BLaER1 treated with 17β-estradiol and CSF1 and Interleukin-3, amounts not matched to agents 10 nM and 100 nM (cell line): ENCODE results near the gene CTNND1.

Experiments used
- H3K27ac ChIP-seq, 11 experiments: shearing (Covaris generic); formaldehyde crosslinking; 2 replicates each; pipeline ENCODE4 v1.8.1; 2022
- H3K27me3 ChIP-seq, 11 experiments: shearing (Covaris generic); formaldehyde crosslinking; 2 replicates each; pipeline ENCODE4 v1.8.1; 2022
- H3K36me3 ChIP-seq, 11 experiments: shearing (Covaris generic); formaldehyde crosslinking; 2 replicates each; pipeline ENCODE4 v1.8.1; 2022
- H3K4me1 ChIP-seq, 10 experiments: shearing (Covaris generic); formaldehyde crosslinking; 2 replicates each; pipeline ENCODE4 v1.8.1; 2022
- H3K4me2 ChIP-seq, 11 experiments: shearing (Covaris generic); formaldehyde crosslinking; 2 replicates each; pipeline ENCODE4 v1.8.1; 2022
- H3K4me3 ChIP-seq, 10 experiments: shearing (Covaris generic); formaldehyde crosslinking; 2 replicates each; pipeline ENCODE4 v1.8.1; 2022
- H3K9ac ChIP-seq, 11 experiments: shearing (Covaris generic); formaldehyde crosslinking; 2 replicates each; pipeline ENCODE4 v1.8.1; 2022
- H3K9me3 ChIP-seq, 11 experiments: shearing (Covaris generic); formaldehyde crosslinking; replicated peaks in 1 of 11; 2 replicates each; pipeline ENCODE4 v1.8.1; 2022
- H4K20me1 ChIP-seq, 11 experiments: shearing (Covaris generic); formaldehyde crosslinking; 2 replicates each; pipeline ENCODE4 v1.8.1; 2022
- Cebpa-rat ChIP-seq, 11 experiments: shearing (Covaris generic); IDR thresholded peaks; 2 replicates each; pipeline ENCODE4 v1.8.1; 2022

CTNND1 gene

GRCh38 chr11:57751176-57751575 is 10.4 kb upstream of the CTNND1 start:
- H3K27me3 ChIP-seq = no peaks in the 10 kb centered on the region
- peaks cover 34 to 70% (median 51%) of the 10 kb centered on the region in 11 experiments for H3K36me3 ChIP-seq
- TF ChIP-seq Cebpa-rat (IDR thresholded peaks at IDR 0.05) = no peak
- no peak overlapping the region for H3K27ac ChIP-seq
- H3K4me3 ChIP-seq = no peak overlapping the region
- peaks cover 0 to 10% (median 0%) of the 10 kb centered on the region in 11 experiments; a peak in 6 of 22 replicates for H4K20me1 ChIP-seq
- peaks cover 0 to 7% (median 0%) of the 10 kb centered on the region in 10 experiments; a peak in 3 of 20 replicates for H3K4me1 ChIP-seq
- no peak overlapping the region for H3K4me2 ChIP-seq
- H3K9ac ChIP-seq = no peak overlapping the region
- H3K9me3 ChIP-seq = peaks cover 6 to 17% (median 10%) of the 10 kb centered on the region in 11 experiments; a peak in 18 of 22 replicates

GRCh38 chr11:57751676-57752253 is 9.8 kb upstream of the CTNND1 start, which contains the start of gene BTBD18:
TSS of gene BTBD18 (minus strand) at chr11:57751819. CDS start at chr11:57751188, 631 bp downstream.
- H3K36me3 ChIP-seq = peaks cover 28 to 64% (median 45%) of the 10 kb centered on the region in 11 experiments
- no peak within 1 kb of the TSS for H3K4me2 ChIP-seq
- H4K20me1 ChIP-seq = peaks cover 0 to 4% (median 0%) of the 10 kb centered on the region in 11 experiments; a peak in 4 of 22 replicates
- H3K27ac ChIP-seq = no peak within 1 kb of the TSS
- no peak within 1 kb of the TSS for H3K4me3 ChIP-seq
- H3K4me1 ChIP-seq = peaks cover 0 to 7% (median 0%) of the 10 kb centered on the region in 10 experiments; a peak in 3 of 20 replicates
- H3K9ac ChIP-seq = no peak within 1 kb of the TSS
- H3K27me3 ChIP-seq = no peaks in the 10 kb centered on the region
- peaks cover 6 to 17% (median 10%) of the 10 kb centered on the region in 11 experiments; a peak in 18 of 22 replicates for H3K9me3 ChIP-seq
- no peak for TF ChIP-seq Cebpa-rat (IDR thresholded peaks at IDR 0.05)

DNA sequence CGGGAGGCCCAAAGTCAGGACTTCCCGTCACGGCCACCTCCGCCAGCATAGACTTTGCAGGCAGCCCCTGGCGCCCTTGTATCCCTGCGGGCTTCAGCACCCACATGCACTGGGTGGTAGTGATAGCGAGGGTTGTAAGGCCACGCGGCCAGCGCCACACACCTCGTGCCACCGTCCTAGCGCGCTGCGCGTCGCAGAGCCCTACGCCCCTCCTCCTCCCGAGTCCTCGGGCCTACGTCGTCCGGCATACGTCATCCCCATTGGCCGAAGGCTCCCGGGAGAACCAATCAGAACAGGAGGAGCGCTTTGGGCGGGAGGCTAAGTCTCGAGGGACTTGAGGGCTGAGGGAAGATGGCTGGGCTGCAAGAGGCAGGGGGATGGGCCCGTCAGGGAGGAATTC is 8.6 kb upstream of the CTNND1 start:
- H3K4me1 ChIP-seq = peaks cover 0 to 7% (median 0%) of the 10 kb centered on the region in 10 experiments; a peak in 3 of 20 replicates
- no peaks in the 10 kb centered on the region; a peak in 2 of 22 replicates for H4K20me1 ChIP-seq
- no peak overlapping the region for H3K4me3 ChIP-seq
- peaks cover 19 to 52% (median 35%) of the 10 kb centered on the region in 11 experiments for H3K36me3 ChIP-seq
- H3K4me2 ChIP-seq = no peak overlapping the region
- no peak overlapping the region for H3K27ac ChIP-seq
- no peak overlapping the region for H3K9ac ChIP-seq
- peaks cover 6 to 17% (median 10%) of the 10 kb centered on the region in 11 experiments; a peak in 18 of 22 replicates for H3K9me3 ChIP-seq
- TF ChIP-seq Cebpa-rat (IDR thresholded peaks at IDR 0.05) = no peak
- no peaks in the 10 kb centered on the region for H3K27me3 ChIP-seq

DNA sequence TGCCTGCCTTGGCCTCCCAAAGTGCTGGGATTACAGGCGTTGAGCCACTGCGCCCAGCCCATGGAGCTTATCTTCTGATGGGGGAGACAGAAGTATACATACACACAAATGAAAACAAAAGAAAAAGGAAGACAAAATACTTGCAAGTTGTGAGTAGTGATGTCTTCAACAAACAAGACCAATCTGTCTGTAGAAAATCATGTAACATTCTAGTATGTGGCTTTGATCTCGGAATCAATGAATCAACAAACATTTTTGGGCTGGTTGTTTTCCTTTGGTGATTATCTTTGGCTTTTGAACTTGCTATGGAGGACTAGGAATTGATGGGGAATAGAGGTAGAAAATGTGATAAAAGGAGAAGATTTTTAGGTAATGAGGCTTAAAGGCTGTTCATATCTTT is 3.4 kb upstream of the CTNND1 start:
- Histone ChIP-seq H3K4me3 (no peak overlapping the region), H3K4me1 (peaks cover 0 to 9% (median under 1%) of the 10 kb centered on the region in 10 experiments; a peak in 6 of 20 replicates), H3K9ac (no peak overlapping the region), H3K9me3 (peaks cover 0 to 3% (median 1%) of the 10 kb centered on the region in 11 experiments; a peak in 9 of 22 replicates), H3K27ac (no peak overlapping the region), H3K36me3 (peaks cover 0 to 3% (median under 1%) of the 10 kb centered on the region in 11 experiments; a peak in 5 of 22 replicates), H3K27me3 (peaks cover 21 to 31% (median 30%) of the 10 kb centered on the region in 11 experiments), H3K4me2 (no peak overlapping the region), H4K20me1 (peaks cover 0 to 35% (median 0%) of the 10 kb centered on the region in 11 experiments; a peak in 7 of 22 replicates)
- TF ChIP-seq Cebpa-rat (IDR thresholded peaks at IDR 0.05) = no peak

GRCh38 chr11:57762235-57762861 is 746 bp downstream of the CTNND1 start:
- H3K4me2 ChIP-seq = peak overlapping the region in 3 of 11 experiments; percentile 13 to 71 (median 66); a peak in 5 of 22 replicates
- H3K9ac ChIP-seq = peak overlapping the region in 3 of 11 experiments; percentile 50 to 77 (median 59); a peak in 5 of 22 replicates
- H3K4me3 ChIP-seq = peak overlapping the region in 4 of 10 experiments; percentile 16 to 60 (median 54); a peak in 6 of 20 replicates
- peak overlapping the region in 3 of 11 experiments; percentile 20 to 37 (median 29); a peak in 3 of 22 replicates for H3K27ac ChIP-seq
- peaks cover 33 to 46% (median 41%) of the 10 kb centered on the region in 11 experiments for H3K27me3 ChIP-seq
- peaks cover 0 to 60% (median 25%) of the 10 kb centered on the region in 11 experiments; a peak in 10 of 22 replicates for H4K20me1 ChIP-seq
- H3K9me3 ChIP-seq = no peaks in the 10 kb centered on the region
- no peaks in the 10 kb centered on the region for H3K36me3 ChIP-seq
- H3K4me1 ChIP-seq = peaks cover 0 to 27% (median 0%) of the 10 kb centered on the region in 10 experiments; a peak in 4 of 20 replicates
- TF ChIP-seq Cebpa-rat (IDR thresholded peaks at IDR 0.05) = no peak

- Histone ChIP-seq H3K27ac (no peak overlapping the region), H3K9ac (no peak overlapping the region), H3K4me1 (peaks cover 0 to 27% (median 0%) of the 10 kb centered on the region in 10 experiments; a peak in 4 of 20 replicates), H4K20me1 (peaks cover 0 to 60% (median 25%) of the 10 kb centered on the region in 11 experiments; a peak in 10 of 22 replicates), H3K4me2 (peak overlapping the region in 3 of 11 experiments; percentile 30 to 71 (median 66); a peak in 5 of 22 replicates), H3K4me3 (peak overlapping the region in 2 of 10 experiments; percentile 57 to 60; a peak in 3 of 20 replicates), H3K36me3 (no peaks in the 10 kb centered on the region), H3K27me3 (peaks cover 33 to 46% (median 41%) of the 10 kb centered on the region in 11 experiments), H3K9me3 (no peaks in the 10 kb centered on the region)
- no peak for TF ChIP-seq Cebpa-rat (IDR thresholded peaks at IDR 0.05)
Measured at GRCh38 chr11:57763568-57763967, 2.0 kb downstream of the CTNND1 start.

- Histone ChIP-seq H3K9ac (no peak overlapping the region), H3K4me1 (peaks cover 0 to 27% (median 0%) of the 10 kb centered on the region in 10 experiments; a peak in 4 of 20 replicates), H3K4me3 (peak overlapping the region in 2 of 10 experiments; percentile 57 to 60; a peak in 2 of 20 replicates), H3K36me3 (no peaks in the 10 kb centered on the region), H3K27ac (no peak overlapping the region), H3K9me3 (no peaks in the 10 kb centered on the region), H3K4me2 (peak overlapping the region in 3 of 11 experiments; percentile 30 to 71 (median 66); a peak in 5 of 22 replicates), H3K27me3 (peaks cover 33 to 46% (median 41%) of the 10 kb centered on the region in 11 experiments), H4K20me1 (peaks cover 0 to 58% (median 25%) of the 10 kb centered on the region in 11 experiments; a peak in 10 of 22 replicates)
- no peak for TF ChIP-seq Cebpa-rat (IDR thresholded peaks at IDR 0.05)
Measured at GRCh38 chr11:57764021-57764420, 2.4 kb downstream of the CTNND1 start.

- H4K20me1 ChIP-seq = peaks cover 0 to 52% (median 25%) of the 10 kb centered on the region in 11 experiments; a peak in 10 of 22 replicates
- H3K27ac ChIP-seq = no peak overlapping the region
- H3K4me1 ChIP-seq = peaks cover 0 to 27% (median 0%) of the 10 kb centered on the region in 10 experiments; a peak in 4 of 20 replicates
- no peak overlapping the region for H3K9ac ChIP-seq
- no peaks in the 10 kb centered on the region for H3K36me3 ChIP-seq
- no peak for TF ChIP-seq Cebpa-rat (IDR thresholded peaks at IDR 0.05)
- peaks cover 33 to 46% (median 41%) of the 10 kb centered on the region in 11 experiments for H3K27me3 ChIP-seq
- no peaks in the 10 kb centered on the region for H3K9me3 ChIP-seq
- no peak overlapping the region; a peak in 1 of 20 replicates for H3K4me3 ChIP-seq
- peak overlapping the region in 2 of 11 experiments; percentile 27 to 66; a peak in 2 of 22 replicates for H3K4me2 ChIP-seq
Measured at GRCh38 chr11:57764566-57764965, 3.0 kb downstream of the CTNND1 start.
